GM23338 (cell line): ENCODE measurements around the gene NEK11.

Experiments
- CTCF ChIP-seq, 2 experiments: fragments of 200-600 bp in 1 of 2; sonication (generic) in 1 of 2; conservative IDR thresholded peaks; 2 replicates each; pipeline versions ENCODE4 v1.5.1 to v1.6.1; 2016 to 2017; ENCODE audit warnings: antibody characterized with exemption in 2 of 2, low read depth in 2 of 2, mild to moderate bottlenecking in 2 of 2, moderate library complexity in 1 of 2
- EZH2 ChIP-seq: fragments of 200-600 bp; sonication (generic); IDR thresholded peaks from one replicate; pipeline ENCODE4 v1.8.0; 2017; ENCODE audit warnings: antibody characterized with exemption, mild to moderate bottlenecking, low read depth; ENCODE audit not compliant: unreplicated experiment
- REST ChIP-seq: IDR thresholded peaks from one replicate; pipeline ENCODE4 v1.6.1; 2018; ENCODE audit warnings: antibody characterized with exemption; ENCODE audit not compliant: unreplicated experiment

- no peak for TF ChIP-seq CTCF (conservative IDR thresholded peaks at IDR 0.05; ENCODE audit: low read depth in 2 of 2)
- no peak for TF ChIP-seq REST
- TF ChIP-seq EZH2 = no peak
Observed at GRCh38 chr3:131250466-131250865, 223.8 kb downstream of the NEK11 start.
